Measurements from ENCODE around the gene EPHA1. TPM values are rescaled to one million over a fixed set of nuclear protein-coding genes. Genes with fewer than 3 reads are reported as not detected.

EPHA1 gene
- total and polyA plus RNA-seq, 2 of the 4 experiments (the other 2 are of a cell fraction), result 0.10 TPM; not detected in 1

- no peaks in the 10 kb centered on the region for H3K9me3 ChIP-seq (ENCODE audit: control insufficient read depth, insufficient read depth, low read length)
- no peak overlapping the region for H2BK5ac ChIP-seq (ENCODE audit: low read depth, low read length, poor library complexity, severe bottlenecking)
- DNase-seq (no peak), ATAC-seq (ENCODE audit: low read depth) (no peak)
- H2BK120ac ChIP-seq (ENCODE audit: low read depth, low read length), result no peak overlapping the region
- peaks cover 1 to 21% of the 10 kb centered on the region in 2 experiments; a peak in 3 of 4 replicates for H3K79me1 ChIP-seq (ENCODE audit: low read depth in 1 of 2, low read length in 2 of 2)
- ChIA-PET POLR2A (ENCODE audit: unreplicated experiment) (interaction anchor here (0.7 kb wide), 1 partner anchor 10 kb away, joined by 3 read pairs; no protein-coding TSS in a partner anchor), CTCF (interaction anchor here (1.1 kb wide), 1 partner anchor 155 kb away, joined by 3 read pairs; no protein-coding TSS in a partner anchor)
- H3K4me2 ChIP-seq (ENCODE audit: low read depth, low read length), result no peak overlapping the region
- H3K9ac ChIP-seq (ENCODE audit: low read depth, low read length), result no peak overlapping the region
- H3K23ac ChIP-seq (ENCODE audit: low read depth, low read length), result no peak overlapping the region
- H3K14ac ChIP-seq (replicated peaks; ENCODE audit: low read depth, low read length), result no peak overlapping the region; the same call in 1 of the 2 replicates
- in situ Hi-C loops (cut with MboI; ENCODE audit: low sequenced_read_pairs) (no loop called here), intact Hi-C loops (cut with micrococcal nuclease) (no loop called here), dilution Hi-C loops (cut with HindIII; ENCODE audit: low sequenced_read_pairs, unreplicated experiment) (no loop called here)
- peaks cover 24% of the 10 kb centered on the region for H3K36me3 ChIP-seq (ENCODE audit: control insufficient read depth, insufficient read depth, low read length)
- H3K18ac ChIP-seq (ENCODE audit: low read depth, low read length), result no peak overlapping the region
- no peak overlapping the region for H2AFZ ChIP-seq (replicated peaks; ENCODE audit: low read length, poor library complexity)
- H4K5ac ChIP-seq (ENCODE audit: low read depth, low read length), result no peak overlapping the region
- no peak overlapping the region for H2BK20ac ChIP-seq (ENCODE audit: low read depth, low read length)
- H2AK9ac ChIP-seq (replicated peaks; ENCODE audit: low read depth, low read length, poor library complexity), result no peak overlapping the region
- no TSS peak for BruUV-seq (replicated peaks)
- no peak overlapping the region for H4K91ac ChIP-seq (ENCODE audit: insufficient read depth, low read depth, low read length)
- no peak overlapping the region for H3K4me3 ChIP-seq (ENCODE audit: insufficient read depth, low read depth, low read length)
- H2BK15ac ChIP-seq (ENCODE audit: low read depth, low read length), result no peak overlapping the region
- no peak overlapping the region for H3K27ac ChIP-seq (ENCODE audit: insufficient read depth, low read length)
- H3K4me1 ChIP-seq (ENCODE audit: control insufficient read depth, insufficient read depth, low read length), result peaks cover 27% of the 10 kb centered on the region
- TF ChIP-seq CTCF (conservative IDR thresholded peaks at IDR 0.05; ENCODE audit: low read depth, low read length) (peak; percentile 16; the same call in 1 of the 2 replicates), CHD1 (IDR thresholded peaks at IDR 0.05; ENCODE audit: low read depth, low read length) (no peak)
- H4K8ac ChIP-seq (ENCODE audit: low read depth in 2 of 2, low read length in 2 of 2), result no peak overlapping the region
- H4K20me1 ChIP-seq (ENCODE audit: insufficient read depth, low read length), result peaks cover 37% of the 10 kb centered on the region
- peaks cover 3% of the 10 kb centered on the region; the same call in 1 of the 2 replicates for H3K27me3 ChIP-seq (ENCODE audit: control insufficient read depth, insufficient read depth, low read length)
- H2AK5ac ChIP-seq (ENCODE audit: low read depth, low read length), result no peak overlapping the region
- peaks cover 20% of the 10 kb centered on the region for H3K9me1 ChIP-seq (ENCODE audit: insufficient read depth, low read length)
- H3K56ac ChIP-seq (ENCODE audit: extremely low read depth, insufficient read depth, low read length), result no peak overlapping the region
- H3K4ac ChIP-seq (ENCODE audit: low read depth, low read length), result no peak overlapping the region; the same call in 1 of the 2 replicates
- WGBS, 2 experiments (ENCODE audit: extremely low coverage in 2 of 2, insufficient read length in 1 of 2), result 82% methylated on average over 8 of the region's 21 CpGs; no CpG with 5 or more reads in 1 of the 2 experiments
Observed at GRCh38 chr7:143395187-143396149, 13.2 kb downstream of the EPHA1 start.

Measured in IMR-90 (cell line).